Sigmoid colon (tissue), 7 donors: ENCODE measurements around the gene NDEL1. TPM values are rescaled to one million over a fixed set of nuclear protein-coding genes. Genes with fewer than 3 reads are reported as not detected.
A peak's percentile ranks its signal among the peaks of the same experiment; 100 is the strongest.

ENCODE experiments used
- DNase-seq: peaks from one replicate; pipeline ENCODE4 v3.0.0-alpha.2; 2019
- H3K27ac ChIP-seq, 4 donors: fragments of 200-600 bp; sonication (generic); one replicate each; pipeline ENCODE4 v1.5.1; 2016 to 2019; ENCODE audit warnings: mild to moderate bottlenecking in 1 of 4
- H3K27me3 ChIP-seq, 3 donors: fragments of 200-600 bp; sonication (generic); one replicate each; pipeline ENCODE4 v1.5.1; 2019; ENCODE audit warnings: mild to moderate bottlenecking in 1 of 3
- H3K36me3 ChIP-seq, 4 donors: fragments of 200-600 bp; sonication (generic); one replicate each; pipeline ENCODE4 v1.5.1; 2016 to 2019
- H3K4me1 ChIP-seq, 4 donors: fragments of 200-600 bp; sonication (generic); one replicate each; pipeline ENCODE4 v1.5.1; 2017 to 2019
- H3K4me3 ChIP-seq, 4 donors: fragments of 200-600 bp; sonication (generic); one replicate each; pipeline ENCODE4 v1.5.1; 2017 to 2019; ENCODE audit warnings: mild to moderate bottlenecking in 2 of 4, moderate library complexity in 1 of 4
- H3K9me3 ChIP-seq, 4 donors: fragments of 200-600 bp in 3 of 4; sonication (generic) in 3 of 4; one replicate each; pipeline versions ENCODE4 v1.5.1 to v1.6.1; 2013 to 2019
- CTCF ChIP-seq, 4 experiments: fragments of 450-650 bp in 3 of 4; fragments of 200-600 bp in 1 of 4; IDR thresholded peaks; one replicate each; pipeline ENCODE4 v1.5.1; 2016 to 2019; ENCODE audit warnings: antibody characterized with exemption in 4 of 4, mild to moderate bottlenecking in 3 of 4, moderate library complexity in 2 of 4
- EP300 ChIP-seq, 4 donors: sonication (generic); formaldehyde crosslinking; IDR thresholded peaks; one replicate each; pipeline ENCODE4 v1.6.1; 2017; ENCODE audit warnings: antibody characterized with exemption in 4 of 4
- POLR2A ChIP-seq, 2 donors: fragments of 450-650 bp; IDR thresholded peaks; one replicate each; pipeline ENCODE4 v1.6.1; 2016; ENCODE audit warnings: antibody characterized with exemption in 2 of 2, mild to moderate bottlenecking in 2 of 2, moderate library complexity in 2 of 2
- POLR2AphosphoS5 ChIP-seq, 4 donors: sonication (generic); formaldehyde crosslinking; IDR thresholded peaks; one replicate each; pipeline ENCODE4 v1.6.1; 2017; ENCODE audit warnings: antibody characterized with exemption in 4 of 4
- WGBS, 2 donors: extraction: QIAGEN DNeasy Blood & Tissue Kit; methylation state at CpG; one replicate each; pipeline ENCODE4 v1.1.7; 2013; 5-methylcytosine and 5-hydroxymethylcytosine counted together
- intact Hi-C: fragments of 100-400 bp; cut with DNase I; formaldehyde crosslinking; loops from one replicate; pipeline ENCODE4 v1.15.1; 2023
- polyA plus RNA-seq, 3 donors: library from polyadenylated mRNA; stranded (reverse); fragments of 200-250 nt; gene quantifications; one replicate each; pipeline ENCODE4 v1.2.3, GENCODE V29; 2013
- total RNA-seq, 4 donors: library from RNA; depleted of rRNA; stranded (reverse); fragments of >200 nt; gene quantifications; one replicate each; pipeline ENCODE4 v1.1.0, GENCODE V29; 2016
- donor health status: healthy with polysubstance abuse.
- donor health status: Bipolar disorder and iron deficiency.
- donor health status: healthy.

The NDEL1 gene
- total and polyA plus RNA-seq, 7 donors, result 31.3 to 56.8 (median 41.4) TPM

- Histone ChIP-seq H3K4me1 (peaks cover 0 to 49% (median 36%) of the 10 kb centered on the region in 4 donors), H3K27ac (peak overlapping the region in 1 of 4 donors; percentile 19)
These were observed 31.8 kb downstream of the NDEL1 start for GRCh38 chr17:8467527-8467926.

GRCh38 chr17:8468127-8468526, 32.4 kb downstream of the NDEL1 start:
- intact Hi-C loops, result no loop called here
- H3K9me3 ChIP-seq, result no peaks in the 10 kb centered on the region
- H3K36me3 ChIP-seq, result peaks cover 0 to 46% (median 20%) of the 10 kb centered on the region in 4 donors
- WGBS, 2 donors, result 85 to 89% methylated on average over 9 of the region's 9 CpGs
- no peak for TF ChIP-seq CTCF (IDR thresholded peaks at IDR 0.05)
- no peak for TF ChIP-seq POLR2AphosphoS5 (IDR thresholded peaks at IDR 0.05)
- no peak for TF ChIP-seq EP300 (IDR thresholded peaks at IDR 0.05)
- TF ChIP-seq POLR2A (IDR thresholded peaks at IDR 0.05), result no peak
- H3K27me3 ChIP-seq, result no peaks in the 10 kb centered on the region
- H3K27ac ChIP-seq, result peak overlapping the region in 2 of 4 donors; percentile 19 to 31
- no peak overlapping the region for H3K4me3 ChIP-seq
- H3K4me1 ChIP-seq, result peaks cover 0 to 49% (median 36%) of the 10 kb centered on the region in 4 donors
- no peak for DNase-seq

More at GRCh38 chr17:8467527-8467926, 31.8 kb downstream of the NDEL1 start:
- WGBS, 2 donors, result 75 to 82% methylated on average over 16 of the region's 16 CpGs
- no peak overlapping the region for H3K4me3 ChIP-seq
- no peaks in the 10 kb centered on the region for H3K9me3 ChIP-seq
- H3K36me3 ChIP-seq, result peaks cover 0 to 52% (median 23%) of the 10 kb centered on the region in 4 donors
- no peak for DNase-seq
- H3K27me3 ChIP-seq, result no peaks in the 10 kb centered on the region
- TF ChIP-seq EP300 (IDR thresholded peaks at IDR 0.05), result no peak
- TF ChIP-seq POLR2A (IDR thresholded peaks at IDR 0.05), result no peak
- TF ChIP-seq CTCF (IDR thresholded peaks at IDR 0.05), result no peak
- no peak for TF ChIP-seq POLR2AphosphoS5 (IDR thresholded peaks at IDR 0.05)
- intact Hi-C loops, result no loop called here

- H3K9me3 ChIP-seq, result no peaks in the 10 kb centered on the region
- peak overlapping the region in 1 of 4 donors; percentile 31 for H3K27ac ChIP-seq
- DNase-seq, result no peak
- H3K4me3 ChIP-seq, result no peak overlapping the region
- WGBS, 2 donors, result 90 to 95% methylated on average over 3 of the region's 3 CpGs
- TF ChIP-seq CTCF (IDR thresholded peaks at IDR 0.05), result no peak
- no peak for TF ChIP-seq POLR2AphosphoS5 (IDR thresholded peaks at IDR 0.05)
- TF ChIP-seq EP300 (IDR thresholded peaks at IDR 0.05), result no peak
- no peak for TF ChIP-seq POLR2A (IDR thresholded peaks at IDR 0.05)
- peaks cover 4 to 45% (median 23%) of the 10 kb centered on the region in 4 donors for H3K36me3 ChIP-seq
- intact Hi-C loops, result no loop called here
- peaks cover 0 to 49% (median 36%) of the 10 kb centered on the region in 4 donors for H3K4me1 ChIP-seq
- no peaks in the 10 kb centered on the region for H3K27me3 ChIP-seq
These were observed 33.3 kb downstream of the NDEL1 start for GRCh38 chr17:8468980-8469379.

GRCh38 chr17:8469964-8470363, 34.3 kb downstream of the NDEL1 start:
- no peak for DNase-seq
- H3K4me1 ChIP-seq, result peaks cover 0 to 43% (median 33%) of the 10 kb centered on the region in 4 donors
- H3K4me3 ChIP-seq, result no peak overlapping the region
- TF ChIP-seq POLR2AphosphoS5 (IDR thresholded peaks at IDR 0.05) (no peak), POLR2A (IDR thresholded peaks at IDR 0.05) (no peak), CTCF (IDR thresholded peaks at IDR 0.05) (no peak), EP300 (IDR thresholded peaks at IDR 0.05) (no peak)
- no peaks in the 10 kb centered on the region for H3K9me3 ChIP-seq
- intact Hi-C loops, result no loop called here
- H3K27me3 ChIP-seq, result no peaks in the 10 kb centered on the region
- peaks cover 7 to 55% (median 27%) of the 10 kb centered on the region in 4 donors for H3K36me3 ChIP-seq
- 89 to 92% methylated on average over 12 of the region's 12 CpGs for WGBS, 2 donors
- H3K27ac ChIP-seq, result peak overlapping the region; percentile 17 to 57 (median 56)
